Small intestine (tissue), 16 donors: ENCODE results near the gene DNAJC9. TPM values are rescaled to one million over a fixed set of nuclear protein-coding genes. Genes with fewer than 3 reads are reported as not detected.

Experiments
- DNase-seq, 2 donors: peaks; one replicate each; pipeline versions ENCODE4 v3.0.0 to v3.0.0-alpha.2; 2013
- FAIRE-seq: peaks from 2 replicates; lab custom pipeline; 2012; peaks lifted over from hg19 to GRCh38; lab: Jason Lieb, UNC
- H3K27ac ChIP-seq, 3 donors: one replicate each; pipeline ENCODE4 v1.5.1; 2013; ENCODE audit warnings: low read length in 2 of 3, mild to moderate bottlenecking in 2 of 3, control low read depth in 1 of 3, inconsistent platforms in 1 of 3, low read depth in 1 of 3, moderate library complexity in 1 of 3
- H3K27me3 ChIP-seq, 3 donors: one replicate each; pipeline ENCODE4 v1.6.1; 2013; ENCODE audit warnings: low read length in 3 of 3, inconsistent platforms in 1 of 3; ENCODE audit not compliant: control insufficient read depth in 3 of 3, insufficient read depth in 3 of 3
- H3K36me3 ChIP-seq, 3 donors: one replicate each; pipeline ENCODE4 v1.6.1; 2013; ENCODE audit warnings: low read length in 3 of 3, inconsistent platforms in 1 of 3, low read depth in 1 of 3, mild to moderate bottlenecking in 1 of 3, moderate library complexity in 1 of 3; ENCODE audit not compliant: control insufficient read depth in 3 of 3, insufficient read depth in 2 of 3
- H3K4me1 ChIP-seq, 3 donors: one replicate each; pipeline ENCODE4 v1.6.1; 2013; ENCODE audit warnings: low read length in 2 of 3, inconsistent platforms in 1 of 3, low read depth in 1 of 3, mild to moderate bottlenecking in 1 of 3, moderate library complexity in 1 of 3; ENCODE audit not compliant: control insufficient read depth in 3 of 3, insufficient read depth in 2 of 3
- H3K4me3 ChIP-seq, 3 donors: one replicate each; pipeline ENCODE4 v1.5.1; 2013; ENCODE audit warnings: low read length in 3 of 3, control low read depth in 1 of 3, inconsistent platforms in 1 of 3, low read depth in 1 of 3, mild to moderate bottlenecking in 1 of 3, moderate library complexity in 1 of 3
- H3K9me3 ChIP-seq, 2 donors: one replicate each; pipeline ENCODE4 v1.6.1; 2013; ENCODE audit warnings: low read depth in 1 of 2, low read length in 1 of 2; ENCODE audit not compliant: control insufficient read depth in 2 of 2, insufficient read depth in 1 of 2
- WGBS, 3 donors: extraction: QIAGEN DNeasy Blood & Tissue Kit; methylation state at CpG; one replicate each; pipeline ENCODE4 v1.1.7; 2013; 5-methylcytosine and 5-hydroxymethylcytosine counted together
- long read RNA-seq, 10 donors: transcript quantifications; one replicate each; lab custom pipeline, GENCODE V29; 2026
- polyA plus RNA-seq, 4 donors: library from polyadenylated mRNA; stranded (reverse) in 3 of 4; unstranded in 1 of 4; fragments of 200-250 nt in 3 of 4; fragments of 120-200 nt in 1 of 4; gene quantifications; one replicate each; pipeline versions ENCODE4 v1.2.1 to v1.2.3, GENCODE V29; 2013
- donor health status: healthy with polysubstance abuse.
- donor health status: control.
- donor health status: control.
- donor health status: Bipolar disorder and iron deficiency.
- donor health status: healthy.

DNAJC9 gene, protein sequence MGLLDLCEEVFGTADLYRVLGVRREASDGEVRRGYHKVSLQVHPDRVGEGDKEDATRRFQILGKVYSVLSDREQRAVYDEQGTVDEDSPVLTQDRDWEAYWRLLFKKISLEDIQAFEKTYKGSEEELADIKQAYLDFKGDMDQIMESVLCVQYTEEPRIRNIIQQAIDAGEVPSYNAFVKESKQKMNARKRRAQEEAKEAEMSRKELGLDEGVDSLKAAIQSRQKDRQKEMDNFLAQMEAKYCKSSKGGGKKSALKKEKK
- 10 to 100 TPM; 11.4 to 24.0 (median 17.1) TPM for polyA plus RNA-seq
- long read RNA-seq, donor 1, transcript DNAJC9-201 (5 exons, 3,032 nt), result major isoform, 26 of 83 reads
- long read RNA-seq, donor 1, partial matches to known transcripts, result 57 of 83 reads
- long read RNA-seq, donor 1, other reads (novel, unspliced or antisense), result 0 of 83 reads
- long read RNA-seq, donor 2, partial matches to known transcripts, result 0 of 4 reads
- long read RNA-seq, donor 2, other reads (novel, unspliced or antisense), result 0 of 4 reads
- long read RNA-seq, donor 3, transcript DNAJC9-201 (5 exons, 3,032 nt), result major isoform, 16 of 26 reads
- long read RNA-seq, donor 3, partial matches to known transcripts, result 10 of 26 reads
- long read RNA-seq, donor 3, other reads (novel, unspliced or antisense), result 0 of 26 reads
- long read RNA-seq, donor 4, result 0 reads
- long read RNA-seq, donor 5, transcript DNAJC9-201 (5 exons, 3,032 nt), result major isoform, 10 of 10 reads
- long read RNA-seq, donor 5, partial matches to known transcripts, result 0 of 10 reads
- long read RNA-seq, donor 5, other reads (novel, unspliced or antisense), result 0 of 10 reads
- long read RNA-seq, donor 6, transcript DNAJC9-201 (5 exons, 3,032 nt), result major isoform, 8 of 41 reads
- long read RNA-seq, donor 6, partial matches to known transcripts, result 33 of 41 reads
- long read RNA-seq, donor 6, other reads (novel, unspliced or antisense), result 0 of 41 reads
- long read RNA-seq, donor 7, result 0 reads
- long read RNA-seq, donor 8, partial matches to known transcripts, result 0 of 2 reads
- long read RNA-seq, donor 8, other reads (novel, unspliced or antisense), result 0 of 2 reads
- long read RNA-seq, donor 9, transcript DNAJC9-201 (5 exons, 3,032 nt), result major isoform, 5 of 5 reads
- long read RNA-seq, donor 9, partial matches to known transcripts, result 0 of 5 reads
- long read RNA-seq, donor 9, other reads (novel, unspliced or antisense), result 0 of 5 reads
- long read RNA-seq, donor 10, transcript DNAJC9-201 (5 exons, 3,032 nt), result major isoform, 13 of 21 reads
- long read RNA-seq, donor 10, partial matches to known transcripts, result 8 of 21 reads
- long read RNA-seq, donor 10, other reads (novel, unspliced or antisense), result 0 of 21 reads

DNA sequence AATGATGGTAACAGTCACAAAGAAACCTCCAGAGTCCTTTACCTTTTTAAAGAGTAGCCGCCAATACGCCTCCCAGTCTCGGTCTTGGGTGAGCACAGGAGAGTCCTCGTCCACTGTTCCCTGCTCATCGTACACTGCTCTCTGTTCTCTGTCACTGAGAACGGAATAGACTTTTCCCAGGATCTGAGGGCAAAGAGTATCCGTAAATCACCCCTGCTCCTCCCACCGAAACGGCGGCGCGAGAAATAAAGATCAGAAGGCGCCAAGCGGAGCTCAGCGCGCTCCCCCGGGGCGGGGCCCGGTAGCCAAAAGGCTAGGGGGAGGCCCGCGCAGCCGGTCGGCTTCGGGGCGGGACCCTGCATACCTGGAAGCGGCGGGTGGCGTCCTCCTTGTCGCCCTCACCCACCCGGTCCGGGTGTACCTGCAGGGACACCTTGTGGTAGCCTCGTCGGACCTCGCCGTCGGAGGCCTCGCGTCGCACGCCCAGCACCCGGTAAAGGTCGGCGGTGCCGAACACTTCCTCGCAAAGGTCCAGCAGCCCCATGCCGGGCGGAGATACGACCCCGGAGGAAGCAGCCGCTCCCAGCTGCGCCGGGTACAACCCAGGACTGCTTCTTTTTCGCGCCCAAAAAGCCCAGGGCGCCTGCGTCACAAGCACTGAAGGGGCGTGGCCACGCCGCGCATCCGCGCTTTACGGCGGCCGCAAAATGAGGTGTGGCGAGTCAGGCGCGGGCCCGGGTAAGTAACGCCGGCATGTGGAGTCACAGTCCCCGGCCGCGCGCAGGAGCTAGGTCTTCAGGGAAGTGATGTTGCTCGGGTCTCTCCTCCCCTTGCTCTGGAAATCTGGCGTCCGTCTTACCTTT is at the start of gene DNAJC9:
Gene DNAJC9, minus strand, starts transcription at position 610 of the 863 bp plus-strand sequence. Its CDS starts 66 bp downstream, at position 544.
- H3K4me1 ChIP-seq, result peaks cover 0 to 17% (median 12%) of the 10 kb centered on the region in 3 donors
- WGBS, 3 donors, result 0% methylated on average over 66 to 78 of the region's 78 CpGs

DNA sequence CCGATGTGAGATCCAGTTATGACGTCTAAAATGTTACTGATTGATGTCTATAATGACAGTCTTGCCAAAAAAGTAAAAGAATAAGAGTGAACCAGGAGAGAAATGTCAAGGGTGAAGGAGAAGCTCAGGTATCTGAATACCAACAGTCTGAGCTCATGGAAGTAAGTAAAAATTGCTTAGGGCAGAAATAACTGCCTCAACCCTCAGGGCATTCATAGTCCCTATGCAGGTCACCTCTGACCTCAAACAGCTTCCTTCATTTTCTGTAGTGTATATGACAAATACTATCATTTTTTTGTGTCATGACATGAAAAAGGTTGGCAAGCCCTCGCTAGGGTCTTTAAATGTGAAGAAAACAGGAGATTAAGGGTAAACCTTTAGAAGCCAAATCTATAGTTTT is 46.4 kb upstream of the DNAJC9 start:
- FAIRE-seq, result no peak
- 84 to 90% (median 90%) methylated on average over 3 of the region's 3 CpGs for WGBS, 3 donors
- no peaks in the 10 kb centered on the region for H3K9me3 ChIP-seq

More for the DNA sequence above, at the start of gene DNAJC9:
- Histone ChIP-seq H3K27me3 (no peaks in the 10 kb centered on the region), H3K9me3 (no peaks in the 10 kb centered on the region), H3K4me3 (peak within 1 kb of the TSS; percentile 68 to 87 (median 84)), H3K36me3 (peaks cover 2 to 27% (median 5%) of the 10 kb centered on the region in 3 donors), H3K27ac (peak within 1 kb of the TSS; percentile 85 to 96 (median 96))
- FAIRE-seq (no peak), DNase-seq (peak; percentile 94 to 98)

DNA sequence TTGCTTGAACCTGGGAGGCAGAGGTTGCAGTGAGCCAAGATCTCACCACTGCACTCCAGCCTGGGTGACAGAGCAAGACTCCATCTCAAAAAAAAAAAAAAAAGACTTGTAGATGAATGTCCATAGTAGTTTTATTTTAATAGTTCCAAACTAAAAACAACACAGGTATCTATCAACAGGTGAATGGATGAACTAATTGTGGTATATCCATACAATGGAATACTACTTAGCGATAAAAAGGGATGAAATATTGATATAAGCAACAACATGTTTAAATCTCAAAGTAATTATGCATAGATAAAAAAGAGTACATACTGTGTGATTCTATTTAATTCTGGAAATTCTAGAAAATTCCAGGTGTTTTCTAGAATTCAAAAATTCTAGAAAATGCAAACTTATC is 42.9 kb upstream of the DNAJC9 start:
- Histone ChIP-seq H3K36me3 (no peaks in the 10 kb centered on the region), H3K27me3 (no peaks in the 10 kb centered on the region), H3K4me3 (no peak overlapping the region), H3K9me3 (no peaks in the 10 kb centered on the region), H3K27ac (no peak overlapping the region), H3K4me1 (no peaks in the 10 kb centered on the region)
- DNase-seq (no peak), FAIRE-seq (peak; percentile 30)
- WGBS, 3 donors, result 97 to 98% (median 97%) methylated on average over 1 of the region's 1 CpG

More for the DNA sequence above, 46.4 kb upstream of the DNAJC9 start:
- H3K4me1 ChIP-seq, result no peaks in the 10 kb centered on the region
- no peak for DNase-seq
- H3K27ac ChIP-seq, result no peak overlapping the region
- no peak overlapping the region for H3K4me3 ChIP-seq
- H3K27me3 ChIP-seq, result no peaks in the 10 kb centered on the region
- H3K36me3 ChIP-seq, result no peaks in the 10 kb centered on the region

DNA sequence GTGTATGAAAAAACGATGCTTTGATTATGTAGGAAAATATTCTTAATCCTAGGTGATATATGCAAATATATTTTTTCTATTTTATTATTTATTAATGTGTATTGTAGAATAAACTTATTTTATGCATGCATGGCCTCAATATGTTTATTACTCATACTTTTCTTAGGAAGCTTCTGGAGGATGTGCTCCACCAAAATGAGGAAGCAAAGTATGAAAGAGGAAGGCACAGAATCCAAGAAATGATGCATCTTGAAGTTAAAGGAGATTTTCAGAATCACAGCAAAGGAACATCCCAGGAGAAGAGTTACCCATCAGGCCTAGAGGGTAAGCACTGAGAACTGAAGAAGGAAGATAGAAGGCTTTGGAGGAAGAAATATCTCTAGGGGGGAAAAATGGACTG is 40.4 kb upstream of the DNAJC9 start:
- Histone ChIP-seq H3K27me3 (no peaks in the 10 kb centered on the region), H3K27ac (no peak overlapping the region), H3K36me3 (no peaks in the 10 kb centered on the region), H3K4me3 (no peak overlapping the region), H3K9me3 (no peaks in the 10 kb centered on the region), H3K4me1 (no peaks in the 10 kb centered on the region)
- 81 to 92% (median 89%) methylated on average over 1 of the region's 1 CpG for WGBS, 3 donors
- FAIRE-seq, result no peak
- no peak for DNase-seq

DNA sequence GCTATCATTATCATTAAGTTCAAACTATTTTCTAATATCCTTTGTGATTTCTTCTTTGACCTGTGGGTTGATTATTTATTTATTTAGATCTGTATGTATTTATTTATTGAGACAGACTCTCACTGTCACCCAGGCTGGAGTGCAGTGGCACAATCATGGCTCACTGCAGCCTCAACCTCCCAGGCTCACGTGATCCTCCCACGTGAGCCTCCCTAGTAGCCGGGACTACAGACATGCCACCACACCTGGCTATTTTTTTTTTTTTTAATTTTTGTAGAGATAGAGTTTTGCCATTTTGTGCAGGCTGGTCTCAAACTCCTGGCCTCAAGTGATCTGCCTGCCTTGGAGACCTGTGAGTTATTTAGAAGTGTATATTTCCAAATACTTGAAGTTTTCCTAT is 34.0 kb upstream of the DNAJC9 start:
- FAIRE-seq (no peak), DNase-seq (no peak)
- no peaks in the 10 kb centered on the region for H3K4me1 ChIP-seq
- H3K27me3 ChIP-seq, result no peaks in the 10 kb centered on the region
- WGBS, 3 donors, result 85 to 94% (median 87%) methylated on average over 3 of the region's 3 CpGs
- no peak overlapping the region for H3K4me3 ChIP-seq
- H3K9me3 ChIP-seq, result no peaks in the 10 kb centered on the region
- H3K36me3 ChIP-seq, result no peaks in the 10 kb centered on the region
- H3K27ac ChIP-seq, result no peak overlapping the region

DNA sequence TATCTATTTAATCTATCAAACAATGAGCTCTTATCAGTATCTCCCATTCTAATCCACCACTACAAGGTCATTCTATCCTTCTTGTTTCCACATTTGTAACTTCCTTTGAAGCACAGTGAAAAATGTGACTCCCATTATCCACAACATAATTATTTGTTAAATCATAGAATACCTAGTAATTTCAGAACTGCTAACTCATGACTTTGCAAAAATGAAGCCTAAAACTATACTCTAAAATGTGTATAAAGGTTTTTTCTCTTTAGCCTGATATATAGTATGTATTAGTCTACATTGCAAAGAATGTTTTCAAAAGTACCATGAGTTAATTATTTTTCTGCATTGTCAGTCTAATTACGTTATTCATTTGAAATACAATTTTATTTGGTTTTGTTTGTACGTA is 17.4 kb upstream of the DNAJC9 start:
- H3K36me3 ChIP-seq, result no peaks in the 10 kb centered on the region
- no peak for FAIRE-seq
- H3K4me3 ChIP-seq, result no peak overlapping the region
- WGBS, 3 donors, result 89 to 93% (median 91%) methylated on average over 2 of the region's 2 CpGs
- no peaks in the 10 kb centered on the region for H3K27me3 ChIP-seq
- no peak overlapping the region for H3K27ac ChIP-seq
- no peaks in the 10 kb centered on the region for H3K4me1 ChIP-seq
- H3K9me3 ChIP-seq, result peaks cover 0 to 8% of the 10 kb centered on the region in 2 donors
- DNase-seq, result no peak

DNA sequence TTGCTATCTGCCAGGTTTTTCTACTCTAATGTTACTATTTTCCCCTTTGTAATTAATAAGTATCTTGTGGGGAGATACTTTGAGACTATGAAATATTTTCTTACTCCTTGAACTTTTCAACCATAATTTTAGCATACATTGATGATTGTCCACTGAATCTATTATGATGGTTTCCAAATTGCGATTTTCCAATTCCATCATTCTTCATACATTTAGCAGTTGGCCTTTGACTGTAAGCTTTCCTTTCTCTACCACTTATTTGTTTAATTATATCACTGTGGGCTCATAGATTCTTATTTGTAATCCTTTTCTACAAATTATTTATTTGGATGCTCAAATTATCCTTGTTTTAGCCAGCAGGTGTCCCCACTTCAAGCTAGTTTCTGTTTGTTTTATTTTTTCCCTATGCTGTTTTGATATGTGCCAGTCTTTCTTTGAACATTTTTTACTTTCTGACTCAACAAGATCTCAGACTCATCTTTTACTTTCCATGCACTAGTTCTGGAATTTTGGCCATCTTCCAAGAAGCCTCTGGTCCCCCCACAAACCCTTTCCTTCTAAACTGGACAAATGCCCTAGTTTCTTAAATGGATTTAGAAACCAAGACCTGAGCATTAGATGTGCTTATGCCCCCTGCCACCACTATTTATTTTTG is 16.8 kb upstream of the DNAJC9 start:
- DNase-seq (peak in 1 of 2 donors; percentile 28), FAIRE-seq (no peak)
- peaks cover 0 to 9% of the 10 kb centered on the region in 2 donors for H3K9me3 ChIP-seq

More for the DNA sequence above, 16.8 kb upstream of the DNAJC9 start:
- 26 to 31% (median 30%) methylated on average over 1 of the region's 1 CpG for WGBS, 3 donors
- Histone ChIP-seq H3K36me3 (no peaks in the 10 kb centered on the region), H3K27ac (no peak overlapping the region), H3K4me1 (no peaks in the 10 kb centered on the region), H3K4me3 (no peak overlapping the region), H3K27me3 (no peaks in the 10 kb centered on the region)
